K562 (cell line): ENCODE measurements around the gene URI1. TPM values are rescaled to one million over a fixed set of nuclear protein-coding genes. Genes with fewer than 3 reads are reported as not detected.

Experiments used
- CREB1 ChIP-seq, 2 experiments: sonication (generic) in 1 of 2; formaldehyde crosslinking in 1 of 2; IDR thresholded peaks; 2 replicates each; pipeline versions ENCODE4 v1.6.1 to v1.8.0; 2012 to 2022; ENCODE audit warnings: inconsistent platforms in 1 of 2, mild to moderate bottlenecking in 1 of 2, missing genetic modification reagents in 1 of 2, moderate library complexity in 1 of 2
- FOXP4 ChIP-seq: sonication (generic); formaldehyde crosslinking; IDR thresholded peaks from 2 replicates; pipeline ENCODE4 v1.8.0; 2022; ENCODE audit warnings: mild to moderate bottlenecking, missing genetic modification reagents, borderline replicate concordance
- GABPA ChIP-seq: fragments of 200-800 bp; sonication (Bioruptor generic); conservative IDR thresholded peaks from 2 replicates; pipeline ENCODE4 v1.6.1; 2016; ENCODE audit warnings: low read depth, missing genetic modification characterization, missing compliant biosample characterization
- MECOM ChIP-seq: fragments of 250-450 bp; sonication (Bioruptor Pico); IDR thresholded peaks from 2 replicates; pipeline ENCODE4 v1.8.0; 2022; ENCODE audit warnings: inconsistent platforms
- NFATC3 ChIP-seq: fragments of 450-650 bp; IDR thresholded peaks from 2 replicates; pipeline ENCODE4 v1.6.1; 2017; ENCODE audit warnings: mild to moderate bottlenecking
- PKNOX1 ChIP-seq: fragments of 450-650 bp; IDR thresholded peaks from 2 replicates; pipeline ENCODE4 v1.6.1; 2016
- PRPF4 ChIP-seq: fragments of 200-400 bp; formaldehyde crosslinking; IDR thresholded peaks from one replicate; pipeline ENCODE4 v1.6.1; 2017; ENCODE audit warnings: low read length, low read depth, mild to moderate bottlenecking; ENCODE audit not compliant: insufficient read depth, poor library complexity, severe bottlenecking
- USF2 ChIP-seq: sonication (generic); formaldehyde crosslinking; IDR thresholded peaks from 2 replicates; pipeline ENCODE4 v1.5.0; 2020; ENCODE audit warnings: missing genetic modification reagents
- VEZF1 ChIP-seq: fragments of 200-800 bp; sonication (Bioruptor generic); IDR thresholded peaks from 2 replicates; pipeline ENCODE4 v1.6.1; 2017; ENCODE audit warnings: missing genetic modification characterization, missing compliant biosample characterization
- ZFP36 ChIP-seq: fragments of 150-350 bp; IDR thresholded peaks from 2 replicates; pipeline ENCODE4 v1.6.1; 2018; ENCODE audit warnings: low read length, low read depth; ENCODE audit not compliant: partially characterized antibody
- ZNF212 ChIP-seq: fragments of 450-650 bp; formaldehyde crosslinking; IDR thresholded peaks from 2 replicates; pipeline ENCODE4 v1.4.0; 2020; ENCODE audit warnings: mild to moderate bottlenecking
- ZNF589 ChIP-seq: fragments of 200-800 bp; sonication (Bioruptor generic); IDR thresholded peaks from 2 replicates; pipeline ENCODE4 v1.6.1; 2016; ENCODE audit warnings: low read depth, missing genetic modification characterization, missing compliant biosample characterization
- polyA plus RNA-seq, 8 experiments: library from polyadenylated mRNA; depleted of rRNA in 4 of 8; stranded (reverse) in 5 of 8; unstranded in 3 of 8; fragments of >200 nt; fragmentation: Nextera tagmentation in 2 of 8; fragmentation: Illumina TruSeq in 1 of 8; extraction: Ambion mirVana in 2 of 8; extraction: Trizol in 1 of 8; gene quantifications; 2 replicates each; pipeline versions ENCODE4 v1.2.1 to v1.2.3, GENCODE V29; 2011 to 2014; ENCODE audit warnings: inconsistent platforms in 1 of 8, missing spikeins in 1 of 8
- total RNA-seq, 7 experiments: library from RNA; depleted of rRNA in 6 of 7; stranded (reverse); fragments of >200 nt in 6 of 7; fragmentation: Illumina TruSeq in 2 of 7; extraction: Trizol in 2 of 7; gene quantifications; 2 replicates each; pipeline versions ENCODE4 v1.2.1 to v1.2.3, GENCODE V29; 2011 to 2021; ENCODE audit warnings: low replicate concordance in 1 of 7

URI1 gene
- total and polyA plus RNA-seq, 9 of the 15 experiments (the other 6 are each of a cell fraction or from before 2014, with no cell fraction given), result 16.9 to 87.4 (median 63.9) TPM

GRCh38 chr19:29893606-29894284 lies 48.3 kb upstream of the URI1 start (continued):
- TF ChIP-seq MECOM (CRISPR knock-in tag), result peak; percentile 92
- no peak for TF ChIP-seq FOXP4 (CRISPR knock-in tag)
- TF ChIP-seq PKNOX1, result peak; percentile 98
- TF ChIP-seq GABPA (tag), result 0 out of 2 replicates have a peak, but pooled peaks have one; percentile 33
- TF ChIP-seq ZFP36, result peak; percentile 31
- no peak for TF ChIP-seq PRPF4
- peak; percentile 88 for TF ChIP-seq USF2 (CRISPR knock-in tag)
- TF ChIP-seq NFATC3, result peak; percentile 50; the same call in 1 of the 2 replicates
- peak; percentile 45; the same call in 1 of the 2 replicates for TF ChIP-seq CREB1 (IDR thresholded peaks at IDR 0.05)
- no peak for TF ChIP-seq CREB1 (CRISPR knock-in tag; IDR thresholded peaks at IDR 0.05)
- peak; percentile 97 for TF ChIP-seq ZNF589
- TF ChIP-seq ZNF212, result no peak
- TF ChIP-seq VEZF1 (CRISPR knock-in tag), result peak; percentile 76
